ENCODE results near the gene TMPRSS3.

TMPRSS3 gene

DNA sequence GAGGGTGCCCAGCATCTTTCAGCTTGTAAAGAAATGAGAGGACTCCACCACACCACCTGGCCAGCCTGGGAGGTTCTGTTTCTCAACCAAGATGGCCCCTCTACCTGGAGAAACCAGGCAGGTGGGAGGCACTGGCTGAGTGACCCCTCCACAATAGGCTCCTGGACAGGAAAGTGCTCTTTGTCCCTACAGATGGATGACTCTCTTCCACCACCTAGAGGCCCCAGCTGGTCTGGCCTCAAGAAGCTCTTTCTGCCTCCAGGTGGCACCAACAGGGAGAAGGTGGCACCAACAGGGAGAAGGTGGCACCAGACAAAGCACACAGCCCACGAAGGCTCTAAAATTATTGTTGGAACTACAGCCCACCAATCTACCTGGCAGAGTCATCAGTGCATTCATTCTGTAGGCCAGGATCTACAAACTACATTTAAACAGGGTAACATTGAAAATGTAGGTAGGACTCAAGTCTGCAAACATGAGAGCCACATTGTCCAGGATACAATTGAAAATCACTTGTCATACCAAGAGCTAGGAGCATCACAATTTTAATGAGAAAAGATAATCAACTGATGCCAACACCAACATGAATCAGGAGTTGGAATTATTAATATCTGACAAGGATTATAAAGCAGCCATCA lies 14.4 kb downstream of the TMPRSS3 start (continued):
- TF ChIP-seq, protein P1, sequence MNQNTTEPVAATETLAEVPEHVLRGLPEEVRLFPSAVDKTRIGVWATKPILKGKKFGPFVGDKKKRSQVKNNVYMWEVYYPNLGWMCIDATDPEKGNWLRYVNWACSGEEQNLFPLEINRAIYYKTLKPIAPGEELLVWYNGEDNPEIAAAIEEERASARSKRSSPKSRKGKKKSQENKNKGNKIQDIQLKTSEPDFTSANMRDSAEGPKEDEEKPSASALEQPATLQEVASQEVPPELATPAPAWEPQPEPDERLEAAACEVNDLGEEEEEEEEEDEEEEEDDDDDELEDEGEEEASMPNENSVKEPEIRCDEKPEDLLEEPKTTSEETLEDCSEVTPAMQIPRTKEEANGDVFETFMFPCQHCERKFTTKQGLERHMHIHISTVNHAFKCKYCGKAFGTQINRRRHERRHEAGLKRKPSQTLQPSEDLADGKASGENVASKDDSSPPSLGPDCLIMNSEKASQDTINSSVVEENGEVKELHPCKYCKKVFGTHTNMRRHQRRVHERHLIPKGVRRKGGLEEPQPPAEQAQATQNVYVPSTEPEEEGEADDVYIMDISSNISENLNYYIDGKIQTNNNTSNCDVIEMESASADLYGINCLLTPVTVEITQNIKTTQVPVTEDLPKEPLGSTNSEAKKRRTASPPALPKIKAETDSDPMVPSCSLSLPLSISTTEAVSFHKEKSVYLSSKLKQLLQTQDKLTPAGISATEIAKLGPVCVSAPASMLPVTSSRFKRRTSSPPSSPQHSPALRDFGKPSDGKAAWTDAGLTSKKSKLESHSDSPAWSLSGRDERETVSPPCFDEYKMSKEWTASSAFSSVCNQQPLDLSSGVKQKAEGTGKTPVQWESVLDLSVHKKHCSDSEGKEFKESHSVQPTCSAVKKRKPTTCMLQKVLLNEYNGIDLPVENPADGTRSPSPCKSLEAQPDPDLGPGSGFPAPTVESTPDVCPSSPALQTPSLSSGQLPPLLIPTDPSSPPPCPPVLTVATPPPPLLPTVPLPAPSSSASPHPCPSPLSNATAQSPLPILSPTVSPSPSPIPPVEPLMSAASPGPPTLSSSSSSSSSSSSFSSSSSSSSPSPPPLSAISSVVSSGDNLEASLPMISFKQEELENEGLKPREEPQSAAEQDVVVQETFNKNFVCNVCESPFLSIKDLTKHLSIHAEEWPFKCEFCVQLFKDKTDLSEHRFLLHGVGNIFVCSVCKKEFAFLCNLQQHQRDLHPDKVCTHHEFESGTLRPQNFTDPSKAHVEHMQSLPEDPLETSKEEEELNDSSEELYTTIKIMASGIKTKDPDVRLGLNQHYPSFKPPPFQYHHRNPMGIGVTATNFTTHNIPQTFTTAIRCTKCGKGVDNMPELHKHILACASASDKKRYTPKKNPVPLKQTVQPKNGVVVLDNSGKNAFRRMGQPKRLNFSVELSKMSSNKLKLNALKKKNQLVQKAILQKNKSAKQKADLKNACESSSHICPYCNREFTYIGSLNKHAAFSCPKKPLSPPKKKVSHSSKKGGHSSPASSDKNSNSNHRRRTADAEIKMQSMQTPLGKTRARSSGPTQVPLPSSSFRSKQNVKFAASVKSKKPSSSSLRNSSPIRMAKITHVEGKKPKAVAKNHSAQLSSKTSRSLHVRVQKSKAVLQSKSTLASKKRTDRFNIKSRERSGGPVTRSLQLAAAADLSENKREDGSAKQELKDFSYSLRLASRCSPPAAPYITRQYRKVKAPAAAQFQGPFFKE (tag by site-specific recombination; IDR thresholded peaks at IDR 0.05; ENCODE audit: borderline replicate concordance) = no peak
- TF ChIP-seq ZNF777 (tag by site-specific recombination; IDR thresholded peaks at IDR 0.05; ENCODE audit: borderline replicate concordance) = no peak
- no peak for TF ChIP-seq ZNF530 (tag by site-specific recombination; IDR thresholded peaks at IDR 0.05; ENCODE audit: low read depth)
- TF ChIP-seq HOXD13 (CRISPR knock-in tag; IDR thresholded peaks at IDR 0.05; ENCODE audit: borderline replicate concordance) = no peak
- TF ChIP-seq ZNF274 (IDR thresholded peaks at IDR 0.05; ENCODE audit: low read length) = no peak
- TF ChIP-seq ZNF274 (tag by site-specific recombination; IDR thresholded peaks at IDR 0.05; ENCODE audit: borderline replicate concordance) = no peak
- TF ChIP-seq ZNF155 (tag by site-specific recombination; IDR thresholded peaks at IDR 0.05) = no peak

DNA sequence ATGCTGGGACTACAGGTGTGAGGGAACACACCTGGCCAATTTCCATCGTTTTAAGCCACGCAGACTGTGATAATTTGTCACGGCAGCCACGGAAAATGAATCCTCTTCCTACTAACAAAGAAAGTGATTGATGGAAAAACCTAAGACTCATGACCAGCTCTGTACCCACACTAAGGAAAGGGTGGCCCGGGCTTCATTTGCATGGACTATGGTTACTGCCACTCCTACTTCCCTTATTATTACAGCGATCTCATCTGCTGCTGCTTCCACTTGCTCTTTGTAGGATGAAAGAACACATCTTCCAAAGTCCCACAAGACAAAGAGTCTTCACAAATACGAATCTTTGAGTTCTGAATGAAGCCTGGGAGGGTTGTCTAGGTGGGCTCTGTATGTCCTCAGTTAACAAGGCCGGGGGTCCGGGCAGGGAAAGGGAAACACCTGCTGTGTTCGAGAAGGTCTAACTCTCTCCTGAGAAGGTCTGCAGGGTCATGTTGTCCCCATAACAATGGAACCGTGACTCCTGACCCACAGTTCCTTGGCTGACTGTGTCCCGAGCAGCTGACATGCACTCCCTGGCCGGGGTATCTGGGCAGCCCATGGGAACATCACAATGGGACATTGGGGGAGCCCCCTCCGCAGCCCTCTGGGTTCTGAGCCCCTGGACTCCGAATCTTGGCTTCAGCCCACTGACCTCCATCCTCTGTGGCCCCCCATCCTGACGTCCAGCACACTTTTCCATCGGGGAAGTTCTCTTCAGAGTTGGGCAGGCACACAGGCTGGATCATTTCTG lies 16.2 kb downstream of the TMPRSS3 start:
- TF ChIP-seq, protein P2, sequence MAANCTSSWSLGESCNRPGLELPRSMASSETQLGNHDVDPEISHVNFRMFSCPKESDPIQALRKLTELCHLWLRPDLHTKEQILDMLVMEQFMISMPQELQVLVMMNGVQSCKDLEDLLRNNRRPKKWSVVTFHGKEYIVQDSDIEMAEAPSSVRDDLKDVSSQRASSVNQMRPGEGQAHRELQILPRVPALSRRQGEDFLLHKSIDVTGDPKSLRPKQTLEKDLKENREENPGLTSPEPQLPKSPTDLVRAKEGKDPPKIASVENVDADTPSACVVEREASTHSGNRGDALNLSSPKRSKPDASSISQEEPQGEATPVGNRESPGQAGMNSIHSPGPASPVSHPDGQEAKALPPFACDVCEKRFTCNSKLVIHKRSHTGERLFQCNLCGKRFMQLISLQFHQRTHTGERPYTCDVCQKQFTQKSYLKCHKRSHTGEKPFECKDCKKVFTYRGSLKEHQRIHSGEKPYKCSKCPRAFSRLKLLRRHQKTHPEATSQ (tag by site-specific recombination; IDR thresholded peaks at IDR 0.05) = no peak
- TF ChIP-seq, protein P3, sequence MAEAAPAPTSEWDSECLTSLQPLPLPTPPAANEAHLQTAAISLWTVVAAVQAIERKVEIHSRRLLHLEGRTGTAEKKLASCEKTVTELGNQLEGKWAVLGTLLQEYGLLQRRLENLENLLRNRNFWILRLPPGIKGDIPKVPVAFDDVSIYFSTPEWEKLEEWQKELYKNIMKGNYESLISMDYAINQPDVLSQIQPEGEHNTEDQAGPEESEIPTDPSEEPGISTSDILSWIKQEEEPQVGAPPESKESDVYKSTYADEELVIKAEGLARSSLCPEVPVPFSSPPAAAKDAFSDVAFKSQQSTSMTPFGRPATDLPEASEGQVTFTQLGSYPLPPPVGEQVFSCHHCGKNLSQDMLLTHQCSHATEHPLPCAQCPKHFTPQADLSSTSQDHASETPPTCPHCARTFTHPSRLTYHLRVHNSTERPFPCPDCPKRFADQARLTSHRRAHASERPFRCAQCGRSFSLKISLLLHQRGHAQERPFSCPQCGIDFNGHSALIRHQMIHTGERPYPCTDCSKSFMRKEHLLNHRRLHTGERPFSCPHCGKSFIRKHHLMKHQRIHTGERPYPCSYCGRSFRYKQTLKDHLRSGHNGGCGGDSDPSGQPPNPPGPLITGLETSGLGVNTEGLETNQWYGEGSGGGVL (tag by site-specific recombination; IDR thresholded peaks at IDR 0.05) = no peak
- no peak for TF ChIP-seq ZNF624 (tag by site-specific recombination; IDR thresholded peaks at IDR 0.05)
- no peak for TF ChIP-seq OVOL3 (tag by site-specific recombination; IDR thresholded peaks at IDR 0.05)
- TF ChIP-seq, protein P4, sequence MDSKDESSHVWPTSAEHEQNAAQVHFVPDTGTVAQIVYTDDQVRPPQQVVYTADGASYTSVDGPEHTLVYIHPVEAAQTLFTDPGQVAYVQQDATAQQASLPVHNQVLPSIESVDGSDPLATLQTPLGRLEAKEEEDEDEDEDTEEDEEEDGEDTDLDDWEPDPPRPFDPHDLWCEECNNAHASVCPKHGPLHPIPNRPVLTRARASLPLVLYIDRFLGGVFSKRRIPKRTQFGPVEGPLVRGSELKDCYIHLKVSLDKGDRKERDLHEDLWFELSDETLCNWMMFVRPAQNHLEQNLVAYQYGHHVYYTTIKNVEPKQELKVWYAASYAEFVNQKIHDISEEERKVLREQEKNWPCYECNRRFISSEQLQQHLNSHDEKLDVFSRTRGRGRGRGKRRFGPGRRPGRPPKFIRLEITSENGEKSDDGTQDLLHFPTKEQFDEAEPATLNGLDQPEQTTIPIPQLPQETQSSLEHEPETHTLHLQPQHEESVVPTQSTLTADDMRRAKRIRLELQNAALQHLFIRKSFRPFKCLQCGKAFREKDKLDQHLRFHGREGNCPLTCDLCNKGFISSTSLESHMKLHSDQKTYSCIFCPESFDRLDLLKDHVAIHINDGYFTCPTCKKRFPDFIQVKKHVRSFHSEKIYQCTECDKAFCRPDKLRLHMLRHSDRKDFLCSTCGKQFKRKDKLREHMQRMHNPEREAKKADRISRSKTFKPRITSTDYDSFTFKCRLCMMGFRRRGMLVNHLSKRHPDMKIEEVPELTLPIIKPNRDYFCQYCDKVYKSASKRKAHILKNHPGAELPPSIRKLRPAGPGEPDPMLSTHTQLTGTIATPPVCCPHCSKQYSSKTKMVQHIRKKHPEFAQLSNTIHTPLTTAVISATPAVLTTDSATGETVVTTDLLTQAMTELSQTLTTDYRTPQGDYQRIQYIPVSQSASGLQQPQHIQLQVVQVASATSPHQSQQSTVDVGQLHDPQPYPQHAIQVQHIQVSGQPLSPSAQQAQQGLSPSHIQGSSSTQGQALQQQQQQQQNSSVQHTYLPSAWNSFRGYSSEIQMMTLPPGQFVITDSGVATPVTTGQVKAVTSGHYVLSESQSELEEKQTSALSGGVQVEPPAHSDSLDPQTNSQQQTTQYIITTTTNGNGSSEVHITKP (tag by site-specific recombination; IDR thresholded peaks at IDR 0.05) = no peak
- Histone ChIP-seq H3K27ac (ENCODE audit: extremely low read depth, low read depth, low read length) (no peak overlapping the region), H3K4me3 (ENCODE audit: low read depth, low read length) (no peak overlapping the region), H3K36me3 (ENCODE audit: control insufficient read depth in 2 of 2, insufficient read depth in 1 of 2, low read length in 2 of 2) (no peaks in the 10 kb centered on the region), H3K9me3 (ENCODE audit: control insufficient read depth, insufficient read depth, low read depth, low read length) (no peaks in the 10 kb centered on the region), H3K4me1 (ENCODE audit: control insufficient read depth, insufficient read depth, low read length) (no peaks in the 10 kb centered on the region)
- ChIA-PET POLR2A (no interaction called here), CTCF (interaction anchor here (0.6 kb wide), 1 partner anchor 1096 kb away, joined by 3 read pairs; no protein-coding TSS in a partner anchor)
